Ureter (tissue), 1 donor: Measurements from ENCODE around the gene FSIP1. TPM values are rescaled to one million over a fixed set of nuclear protein-coding genes. Genes with fewer than 3 reads are reported as not detected.

Experiments
- DNase-seq: peaks from one replicate; pipeline ENCODE4 v3.0.0-alpha.2; 2020; ENCODE audit warnings: low spot score
- total RNA-seq: library from RNA; stranded (reverse); gene quantifications from one replicate; pipeline ENCODE4 v1.2.4, GENCODE V29; 2023
- donor health status: DM: yes; HTN: yes; CAD: no.

FSIP1 gene
- total RNA-seq, 1 donor from 2014 or later, result 1.4 TPM

DNA sequence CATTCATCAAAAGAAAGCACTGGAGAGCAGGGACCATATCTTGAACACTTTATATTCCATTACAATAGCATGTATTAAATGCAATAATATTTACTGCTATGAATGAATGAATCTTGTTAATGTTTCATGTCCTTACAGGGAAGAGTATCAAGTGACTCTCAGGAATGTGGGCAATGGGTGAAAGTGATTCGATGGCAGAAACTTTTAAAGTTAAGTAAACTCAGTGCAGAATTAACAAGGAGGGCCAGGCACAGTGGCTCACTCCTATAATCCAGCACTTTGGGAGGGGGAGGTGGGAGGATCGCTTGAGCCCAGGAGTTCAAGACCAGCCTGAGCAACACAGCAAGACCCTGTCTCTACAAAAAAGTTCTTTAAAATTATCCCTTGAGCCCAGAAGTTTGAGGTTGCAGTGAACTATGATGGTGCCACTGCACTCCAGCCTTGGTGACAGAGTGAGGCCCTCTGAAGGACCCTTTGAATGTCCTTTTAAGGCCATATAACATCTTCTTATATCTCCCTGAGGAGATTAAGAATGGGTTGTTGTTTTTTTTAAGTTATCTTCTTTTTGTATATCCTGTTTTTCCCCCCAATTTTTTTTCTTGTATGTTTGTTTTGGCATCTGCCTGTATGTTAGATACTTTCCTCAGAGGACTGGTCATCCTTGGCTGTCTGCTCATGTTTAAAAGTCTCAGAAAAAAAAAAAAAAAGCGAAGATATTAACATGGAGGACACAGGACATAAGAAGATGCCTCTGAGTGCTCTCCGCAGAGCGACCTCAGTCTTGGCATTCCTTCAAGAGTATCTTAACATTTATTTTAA lies 9.6 kb upstream of the FSIP1 start:
- DNase-seq, result no peak

- DNase-seq, result no peak
These were observed 7.1 kb upstream of the FSIP1 start for GRCh38 chr15:39789736-39790135.

GRCh38 chr15:39788800-39789565 lies 6.3 kb upstream of the FSIP1 start:
- no peak for DNase-seq

GRCh38 chr15:39788108-39788507 lies 5.5 kb upstream of the FSIP1 start:
- no peak for DNase-seq

- DNase-seq, result no peak
These were observed 4.8 kb upstream of the FSIP1 start for GRCh38 chr15:39787479-39787878.

DNA sequence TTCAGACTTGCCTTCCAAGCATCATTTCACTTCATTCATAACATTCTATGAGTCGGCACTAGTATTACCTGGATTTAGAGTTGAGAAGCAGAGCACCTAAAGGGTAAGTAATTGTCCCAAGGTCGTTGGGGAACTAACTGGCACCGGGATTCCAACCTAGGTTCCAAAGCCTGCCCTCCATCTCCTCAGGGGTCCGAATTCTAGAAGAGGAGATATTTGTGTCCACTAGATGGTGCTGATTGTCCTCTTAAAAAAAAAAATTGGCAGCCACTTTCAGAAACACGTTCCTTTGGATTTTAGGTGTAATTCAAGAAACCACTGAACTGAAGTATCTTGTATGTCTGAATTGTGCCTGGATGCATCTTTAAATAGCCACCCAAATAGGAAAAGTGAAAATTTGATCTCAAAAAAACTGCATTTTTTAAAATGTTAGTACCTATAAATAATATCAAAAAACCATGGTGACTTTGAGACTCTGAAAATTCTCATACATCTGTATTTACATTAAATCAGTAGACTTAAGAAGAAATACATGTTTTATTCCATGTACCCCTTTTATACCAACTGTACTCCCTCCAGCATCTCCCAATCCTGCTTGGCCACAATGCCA lies 3.9 kb upstream of the FSIP1 start:
- DNase-seq, result no peak

- DNase-seq, result no peak
These were observed 3.2 kb upstream of the FSIP1 start for GRCh38 chr15:39785841-39786240.

GRCh38 chr15:39785139-39785538 lies 2.5 kb upstream of the FSIP1 start:
- DNase-seq, result no peak

- no peak for DNase-seq
These were observed 2.0 kb upstream of the FSIP1 start for GRCh38 chr15:39784638-39785037.

DNA sequence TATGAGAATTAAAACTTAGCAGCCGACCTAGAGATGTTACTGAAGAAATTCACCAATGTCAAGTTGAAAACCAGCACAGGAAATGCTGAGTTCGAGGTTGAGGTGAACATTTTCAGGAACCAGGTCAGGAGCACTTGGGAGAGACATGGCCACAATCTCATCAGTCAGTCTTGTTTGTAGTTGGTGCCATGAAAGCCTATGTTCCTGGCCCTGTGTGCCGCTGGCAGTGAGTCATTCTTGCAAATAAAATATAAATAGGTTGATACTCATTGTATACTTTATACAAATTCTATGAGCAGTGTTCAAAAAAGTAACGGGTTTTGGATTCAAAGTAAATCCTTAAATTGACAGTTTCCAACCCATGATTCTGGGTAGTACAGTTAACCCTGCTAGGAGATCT lies 1.5 kb upstream of the FSIP1 start:
- DNase-seq, result no peak

GRCh38 chr15:39783244-39783820 lies 691 bp upstream of the FSIP1 start:
- DNase-seq, result no peak

- no peak for DNase-seq
These were observed 706 bp downstream of the FSIP1 start for GRCh38 chr15:39781967-39782302.

DNA sequence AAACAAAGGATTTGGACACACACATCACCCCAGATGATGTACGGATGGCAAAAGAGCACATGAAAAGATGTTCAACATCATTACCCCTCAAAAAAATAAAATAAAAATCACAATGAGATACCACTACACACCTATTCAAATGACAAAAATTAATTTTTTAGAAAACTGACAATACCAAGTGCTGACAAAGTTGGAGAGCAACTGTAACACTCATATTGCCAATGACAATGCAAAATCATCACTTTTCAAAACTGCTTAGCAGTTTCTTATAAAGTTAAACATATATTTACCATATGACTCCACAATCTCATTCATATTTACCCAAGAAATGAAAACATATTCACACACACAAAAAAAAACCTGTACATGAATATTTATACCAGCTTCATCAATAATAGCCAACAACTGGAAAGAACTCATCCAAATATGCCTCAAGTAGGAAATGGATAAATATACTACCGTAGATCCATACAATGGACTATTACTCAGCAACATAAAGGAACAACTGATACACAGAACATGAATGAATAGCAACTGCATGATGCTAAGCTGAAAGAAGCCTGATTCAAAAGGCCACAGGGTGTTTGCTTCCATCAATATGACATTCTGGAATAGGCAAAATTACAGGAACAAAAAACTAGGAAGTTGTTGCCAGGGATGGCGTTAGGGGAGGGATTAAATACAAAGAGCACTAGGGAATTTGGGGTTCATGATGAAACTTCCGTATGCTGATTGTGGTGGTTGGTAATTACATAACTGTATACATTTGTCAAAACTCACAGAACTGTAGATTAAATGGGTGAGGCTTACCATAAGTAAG lies 1.3 kb downstream of the FSIP1 start:
- no peak for DNase-seq

GRCh38 chr15:39778021-39778420 lies 4.6 kb downstream of the FSIP1 start:
- no peak for DNase-seq

- no peak for DNase-seq
These were observed 5.1 kb downstream of the FSIP1 start for GRCh38 chr15:39777496-39777895.

- no peak for DNase-seq
These were observed 6.6 kb downstream of the FSIP1 start for GRCh38 chr15:39776068-39776467.

GRCh38 chr15:39774688-39775267 lies 7.9 kb downstream of the FSIP1 start:
- DNase-seq, result no peak

GRCh38 chr15:39770748-39771689 lies 11.6 kb downstream of the FSIP1 start:
- no peak for DNase-seq

GRCh38 chr15:39767921-39768320 lies 14.7 kb downstream of the FSIP1 start:
- DNase-seq, result no peak

GRCh38 chr15:39761006-39761405 lies 21.6 kb downstream of the FSIP1 start:
- no peak for DNase-seq
